NCI-H69 (cell line): ENCODE data around the gene SDK1.
A peak's percentile ranks its signal among the peaks of the same experiment; 100 is the strongest.

Experiments
- DNase-seq: peaks from one replicate; lab custom pipeline; 2025; lab: John Stamatoyannopoulos, UW

Gene SDK1

DNA sequence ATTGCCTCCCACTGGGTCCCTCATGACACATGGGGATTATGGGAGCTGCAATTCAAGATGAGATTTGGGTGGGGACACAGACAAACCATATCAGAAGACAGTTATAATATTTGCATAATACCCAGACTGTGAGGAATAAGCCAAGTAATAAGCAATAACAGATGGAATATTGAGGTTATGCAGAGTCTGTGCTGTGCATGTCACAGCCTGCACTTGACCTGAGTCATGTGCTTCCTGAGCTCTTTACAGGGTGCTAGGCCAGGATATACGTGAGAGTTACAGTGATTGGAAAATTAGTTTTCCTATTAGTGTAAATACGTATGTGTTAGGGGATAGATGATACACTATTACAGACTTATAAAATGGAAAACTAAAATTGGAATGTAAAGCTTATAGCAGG, 288.7 kb downstream of the SDK1 start:
- peak; percentile 65 for DNase-seq

DNA sequence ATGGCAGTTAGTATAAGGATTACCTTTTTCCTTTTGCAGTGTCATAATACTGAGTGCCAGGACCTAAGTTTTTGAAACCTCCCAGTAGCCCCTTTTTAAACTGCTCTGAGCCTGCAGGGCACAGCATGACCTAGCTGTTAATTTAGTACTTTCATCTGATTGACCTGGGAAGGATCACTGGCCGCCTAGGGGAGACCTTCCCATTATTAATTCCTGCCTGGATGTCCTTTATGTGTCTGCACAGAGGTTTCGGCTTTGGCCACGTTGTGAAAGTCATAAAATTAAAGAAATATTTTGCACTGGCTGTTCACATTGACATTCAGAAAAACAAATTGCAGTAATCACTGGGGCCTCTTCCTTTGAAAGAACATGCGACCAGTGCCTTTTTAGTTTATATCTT, 290.2 kb downstream of the SDK1 start:
- DNase-seq = peak; percentile 63

DNA sequence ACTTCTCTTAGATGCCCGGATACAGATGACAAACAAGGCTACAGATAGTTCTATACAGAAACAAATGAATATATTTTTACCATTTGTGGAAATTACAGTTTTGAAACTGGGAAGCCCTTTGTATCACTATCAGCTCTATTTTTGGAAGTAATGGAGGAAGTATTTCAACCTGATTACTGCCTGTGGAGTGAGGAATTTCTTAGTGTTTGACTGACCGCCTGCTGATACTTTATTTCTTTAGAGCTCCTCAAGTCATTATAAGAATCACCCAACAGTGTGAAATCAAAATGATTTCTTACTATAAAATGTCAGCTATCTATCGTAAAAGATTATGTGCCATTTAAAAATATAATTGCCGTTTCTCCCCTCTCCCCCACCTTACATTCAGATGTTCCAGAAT, 290.9 kb downstream of the SDK1 start:
- DNase-seq = peak; percentile 73

DNA sequence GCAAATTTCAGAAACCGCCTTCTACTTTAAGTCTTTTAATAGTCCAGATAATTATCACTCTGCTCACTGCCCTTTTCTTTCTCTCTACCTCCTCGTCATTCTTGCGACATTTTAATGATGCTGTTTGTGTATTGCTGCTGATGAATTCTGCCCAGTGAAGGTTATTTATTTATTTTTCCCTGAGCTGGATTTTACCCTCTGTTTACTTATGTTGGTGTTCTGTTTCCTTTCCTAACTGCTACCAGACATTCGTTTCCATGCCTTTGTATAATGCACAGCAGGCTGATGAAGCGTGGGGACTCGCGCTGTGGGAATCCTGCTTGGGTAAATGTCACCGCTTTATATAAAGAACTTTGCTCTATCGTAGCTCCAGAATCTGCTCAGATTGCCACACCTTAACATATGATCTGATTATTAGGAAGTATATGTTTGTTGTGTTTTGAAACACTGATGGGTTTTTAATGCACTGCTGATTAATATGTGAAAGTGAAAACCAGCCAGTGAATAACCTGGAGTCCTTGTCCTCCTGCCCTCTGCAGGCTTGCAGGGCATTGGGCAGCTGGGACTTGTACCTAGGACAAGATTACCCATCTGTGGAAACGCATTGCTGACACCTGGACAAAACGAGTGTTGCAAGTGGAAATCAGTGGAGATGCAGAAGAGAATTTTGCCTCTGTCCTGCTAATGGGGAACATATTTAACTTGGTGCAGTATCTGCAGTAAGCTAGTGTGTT, 291.5 kb downstream of the SDK1 start:
- peak; percentile 97 for DNase-seq

DNA sequence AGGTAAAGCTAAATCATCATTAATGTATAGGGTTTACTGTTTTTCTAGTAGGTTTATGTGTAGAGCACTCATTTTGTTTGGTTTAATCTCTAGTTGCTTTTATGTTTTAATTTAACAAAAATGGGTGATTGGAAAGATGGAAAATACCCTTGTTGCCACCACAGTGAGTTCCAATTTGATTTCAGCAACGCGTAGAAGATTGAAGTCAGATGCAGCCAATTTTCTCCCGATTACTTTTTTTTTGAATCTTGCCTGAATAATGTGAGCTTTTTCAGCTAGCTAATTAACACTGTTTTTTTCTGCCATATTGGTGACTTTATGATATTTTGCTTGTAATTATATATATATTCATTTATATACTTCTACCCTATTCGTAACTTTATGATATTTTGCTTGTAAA, 293.8 kb downstream of the SDK1 start:
- no peak for DNase-seq

DNA sequence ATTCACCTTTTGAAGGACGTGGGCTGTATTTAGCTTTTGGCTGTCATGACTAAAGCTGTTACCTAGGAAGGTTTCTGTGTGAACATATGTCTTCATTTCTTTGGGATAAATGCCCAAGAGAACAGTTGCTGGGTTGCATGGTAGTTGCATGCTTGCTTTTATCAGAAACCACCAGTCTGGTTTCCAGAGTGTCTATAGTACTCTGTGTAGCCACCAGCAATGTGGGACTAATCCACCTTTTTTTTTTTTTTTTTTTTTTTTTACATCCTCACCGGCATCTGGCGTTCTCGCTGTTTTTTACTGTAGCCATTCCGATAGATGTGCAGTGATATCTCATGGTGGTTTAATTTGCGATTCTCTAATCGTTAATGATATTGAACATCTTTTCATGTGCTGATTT, 297.8 kb downstream of the SDK1 start:
- peak; percentile 38 for DNase-seq

DNA sequence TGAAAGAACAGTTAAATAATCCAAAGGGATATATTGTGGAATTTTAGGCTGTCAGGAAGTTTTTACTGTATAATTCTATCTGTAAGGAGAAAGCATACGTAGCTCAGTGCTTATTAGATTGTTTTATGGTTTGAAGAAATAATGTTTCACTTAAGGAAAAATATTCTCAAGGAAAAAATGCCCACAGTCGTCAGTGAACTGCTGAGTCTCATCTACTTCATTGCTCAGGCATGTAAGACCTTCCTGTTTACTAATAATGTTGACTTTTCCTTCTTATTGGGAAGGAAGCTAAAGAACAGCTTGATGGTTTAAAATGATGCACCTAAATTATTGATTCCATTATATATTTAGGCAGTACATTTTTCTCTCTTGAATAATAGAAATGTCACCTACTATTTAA, 304.2 kb downstream of the SDK1 start:
- DNase-seq = no peak

DNA sequence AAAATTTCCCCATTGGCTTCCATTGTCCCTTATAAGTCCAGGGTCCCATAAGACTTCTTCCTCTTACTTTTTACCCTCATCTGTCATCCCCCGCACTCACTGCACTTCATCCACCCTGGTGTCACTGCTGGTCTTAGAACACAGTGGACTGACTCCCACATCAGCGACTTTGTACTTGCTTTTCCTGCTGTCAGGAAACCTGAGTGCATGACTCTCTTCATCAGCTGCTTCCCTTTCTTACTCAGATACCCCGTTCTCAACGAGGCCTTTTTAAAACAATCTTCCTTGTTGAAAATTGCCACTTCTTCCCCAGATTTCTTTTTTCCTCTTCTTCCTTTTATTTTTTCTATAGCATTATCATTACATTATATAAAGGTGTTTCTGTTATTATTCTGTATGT, 305.4 kb downstream of the SDK1 start:
- no peak for DNase-seq

DNA sequence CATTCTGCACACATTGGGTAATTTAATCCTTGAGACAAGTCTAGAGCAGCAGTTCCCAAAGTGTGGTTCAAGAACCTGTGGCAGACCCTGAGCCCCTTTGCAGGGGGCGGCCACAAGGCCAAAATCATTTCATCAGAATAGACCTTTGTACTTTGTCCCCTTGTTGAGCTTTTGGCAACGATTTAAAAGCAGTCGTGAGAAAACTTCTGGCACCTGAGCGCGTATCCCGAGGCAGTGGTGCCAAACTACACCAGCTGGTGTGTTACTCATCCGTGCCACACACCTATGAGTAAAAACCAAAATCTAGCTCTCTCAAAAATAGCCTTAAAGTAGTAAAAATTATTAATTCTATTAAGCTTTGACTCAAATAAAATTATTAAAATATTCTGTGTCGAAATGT, 306.8 kb downstream of the SDK1 start:
- no peak for DNase-seq

DNA sequence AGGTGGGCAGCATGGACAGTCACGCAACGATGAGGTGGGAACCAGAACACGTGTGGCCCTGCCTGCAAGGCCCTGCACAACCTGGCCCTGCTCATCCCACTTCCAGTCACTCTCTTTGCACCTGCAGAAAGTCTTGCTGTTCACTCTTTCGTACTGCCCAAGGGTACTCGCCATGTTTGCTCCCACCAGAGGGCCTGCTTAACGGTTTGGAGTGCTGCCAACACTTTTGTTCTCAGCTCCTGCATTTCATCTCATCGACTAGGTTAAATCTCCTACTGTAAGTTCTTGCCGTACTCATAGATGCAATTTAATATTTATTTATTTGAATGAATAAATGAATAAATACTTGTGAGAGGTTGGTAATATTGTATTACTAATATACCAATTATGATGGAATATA, 315.3 kb downstream of the SDK1 start:
- peak; percentile 92 for DNase-seq

DNA sequence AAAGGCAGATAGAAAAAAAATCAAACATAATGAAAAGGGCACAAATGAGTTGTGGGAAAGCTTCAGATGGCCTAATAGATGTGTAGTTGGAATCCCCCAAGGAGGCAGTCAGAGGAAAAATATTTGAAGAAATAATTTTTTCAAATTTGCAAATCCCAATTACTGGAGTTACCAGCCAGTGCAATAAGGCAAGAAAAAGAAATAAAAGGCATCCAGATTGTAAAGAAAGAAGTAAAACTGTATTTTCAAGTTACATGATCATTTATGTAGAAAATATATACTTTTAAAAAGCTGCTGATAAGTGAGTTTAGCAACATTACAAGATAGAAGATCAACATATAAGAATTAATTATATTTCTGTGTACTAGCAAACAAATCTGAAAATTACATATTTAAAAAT, 329.0 kb downstream of the SDK1 start:
- no peak for DNase-seq

DNA sequence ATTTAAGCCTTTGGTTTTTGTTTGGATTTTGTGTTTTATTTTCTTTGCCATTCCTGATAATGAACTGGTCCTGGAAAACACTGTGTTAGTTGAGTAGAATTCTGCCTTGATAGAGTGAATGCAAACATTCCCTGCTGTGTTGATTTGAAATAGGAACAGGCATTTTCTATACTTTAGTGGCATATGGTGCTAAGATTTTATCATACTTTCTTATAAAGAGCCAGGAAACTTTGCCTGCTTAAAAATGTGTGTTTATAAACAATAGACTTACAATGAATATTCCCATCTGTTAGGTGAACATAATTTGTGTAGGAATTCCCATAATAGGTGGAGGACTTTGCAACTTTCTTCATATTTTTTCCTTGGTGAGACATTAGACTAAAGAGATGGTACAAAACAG, 333.3 kb downstream of the SDK1 start:
- DNase-seq = peak; percentile 72

DNA sequence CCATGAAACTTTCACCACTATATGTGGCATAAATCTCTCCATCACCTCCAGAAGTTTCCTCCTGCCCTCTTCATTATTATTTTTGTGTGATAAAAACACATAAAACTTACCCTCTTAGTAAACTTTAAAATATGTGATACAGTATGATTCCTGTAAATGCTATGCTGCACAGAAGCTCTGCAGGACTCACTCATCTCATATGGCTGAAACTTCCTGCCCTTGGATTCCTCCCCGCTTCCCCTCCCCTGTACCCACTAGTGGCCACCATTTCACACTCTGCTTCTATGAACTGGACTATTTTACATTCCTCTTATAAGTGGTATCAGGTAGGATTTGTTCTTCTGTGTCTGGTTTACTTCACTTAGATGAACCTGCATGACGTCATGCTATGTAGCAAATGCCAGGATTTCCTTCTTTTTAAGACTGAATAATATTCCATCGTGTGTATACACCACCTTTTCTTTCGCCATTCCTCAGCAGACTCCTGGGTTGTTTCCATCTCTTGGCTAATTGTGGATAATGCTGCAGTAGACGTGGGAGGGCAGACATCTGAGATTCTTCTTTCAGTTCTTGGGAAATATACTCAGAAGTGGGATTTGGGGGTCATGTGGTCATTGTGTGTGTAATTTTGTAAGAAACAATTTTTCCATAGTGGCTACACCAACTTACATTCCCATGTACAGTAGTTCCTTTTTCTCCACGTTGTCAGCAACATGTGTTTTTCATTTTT, 335.2 kb downstream of the SDK1 start:
- no peak for DNase-seq

DNA sequence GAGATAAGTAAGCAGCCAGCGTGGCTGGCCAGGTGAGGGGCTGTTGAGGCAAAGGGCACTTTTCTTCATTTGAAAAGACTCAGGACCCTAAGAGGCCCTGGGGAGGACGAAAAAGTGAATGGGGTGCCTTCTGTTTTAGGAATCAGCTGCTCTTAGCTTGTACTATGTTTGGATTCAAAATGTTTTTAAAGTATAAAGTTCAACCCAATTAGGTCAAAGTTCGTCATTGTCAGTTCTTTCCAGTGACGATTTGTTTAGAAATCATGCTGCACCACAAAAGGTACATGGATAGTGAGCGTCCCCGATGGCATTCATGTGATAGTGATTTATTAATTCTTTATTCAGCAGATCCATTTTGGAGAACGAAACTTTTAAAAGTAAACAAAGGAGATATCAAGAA, 338.2 kb downstream of the SDK1 start:
- no peak for DNase-seq

DNA sequence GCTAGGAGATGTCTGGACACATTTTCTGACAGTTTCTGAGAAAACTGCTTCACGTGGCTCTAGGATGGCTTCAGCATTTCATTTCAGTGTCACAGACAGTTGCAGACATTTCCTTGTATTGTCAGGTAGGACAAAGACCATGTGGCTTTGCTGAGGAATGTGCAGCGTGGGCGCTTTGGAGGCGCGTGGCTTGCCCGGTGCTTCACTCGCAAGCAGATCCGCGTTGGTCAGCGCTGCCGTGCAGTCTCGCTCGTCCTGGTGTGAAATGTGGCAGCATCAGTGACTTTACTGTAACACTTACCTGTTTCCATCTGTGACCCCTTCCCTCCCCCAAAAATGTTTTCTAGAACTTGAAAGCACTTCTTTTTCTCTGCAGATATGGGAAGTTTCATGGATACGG, 340.5 kb downstream of the SDK1 start:
- no peak for DNase-seq

DNA sequence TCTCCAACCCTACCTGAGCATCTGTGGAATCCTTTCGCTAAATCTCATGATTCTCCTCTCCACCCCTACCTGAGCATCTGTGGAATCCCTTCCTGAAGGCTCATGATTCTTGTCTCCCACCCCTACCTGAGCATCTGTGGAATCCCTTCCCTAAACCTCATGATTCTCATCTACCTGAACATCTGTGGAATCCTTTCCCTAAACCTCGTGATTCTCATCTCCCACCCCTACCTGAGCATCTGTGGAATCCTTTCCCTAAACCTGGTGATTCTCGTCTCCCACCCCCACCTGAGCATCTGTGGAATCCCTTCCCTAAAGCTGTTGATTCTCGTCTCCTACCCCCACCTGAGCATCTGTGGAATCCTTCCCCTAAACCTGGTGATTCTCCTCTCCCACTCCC, 342.0 kb downstream of the SDK1 start:
- DNase-seq = no peak

DNA sequence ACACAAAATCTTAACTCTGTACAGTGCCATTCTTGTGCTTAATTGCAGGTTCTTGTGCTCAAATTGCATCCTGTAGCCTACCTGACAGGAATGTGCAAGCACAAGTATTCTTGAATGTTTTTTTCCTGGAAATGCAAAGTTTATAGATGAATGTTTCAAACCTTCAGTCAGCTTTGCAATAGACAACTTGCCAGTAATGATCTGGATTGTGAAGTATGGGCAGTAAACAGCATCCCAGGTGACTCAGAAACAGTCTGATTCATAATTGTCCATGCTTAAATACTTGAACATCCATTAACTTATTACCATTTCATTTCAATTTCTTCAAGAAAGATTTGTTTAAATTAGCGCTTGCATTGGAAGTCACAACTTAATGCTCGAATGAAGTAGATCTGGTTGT, 347.2 kb downstream of the SDK1 start:
- no peak for DNase-seq

DNA sequence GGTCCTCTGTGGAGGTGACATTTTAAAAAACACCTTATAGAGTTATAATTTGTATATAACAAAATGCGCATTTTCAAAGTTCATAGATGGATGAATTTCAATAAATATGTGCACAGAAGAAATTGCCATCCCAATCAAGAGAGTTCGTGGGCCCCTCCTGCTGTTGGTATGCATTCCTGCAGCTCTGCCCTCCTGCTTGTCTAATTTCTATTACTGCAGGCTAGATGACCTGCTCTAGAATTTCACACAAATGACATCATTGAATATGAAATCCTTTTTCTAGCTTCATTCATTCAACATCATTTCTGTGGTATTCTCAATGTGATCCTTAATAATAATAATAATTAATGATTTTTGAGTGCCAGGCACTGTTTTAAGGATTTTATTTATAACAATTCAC, 348.2 kb downstream of the SDK1 start:
- peak; percentile 12 for DNase-seq

DNA sequence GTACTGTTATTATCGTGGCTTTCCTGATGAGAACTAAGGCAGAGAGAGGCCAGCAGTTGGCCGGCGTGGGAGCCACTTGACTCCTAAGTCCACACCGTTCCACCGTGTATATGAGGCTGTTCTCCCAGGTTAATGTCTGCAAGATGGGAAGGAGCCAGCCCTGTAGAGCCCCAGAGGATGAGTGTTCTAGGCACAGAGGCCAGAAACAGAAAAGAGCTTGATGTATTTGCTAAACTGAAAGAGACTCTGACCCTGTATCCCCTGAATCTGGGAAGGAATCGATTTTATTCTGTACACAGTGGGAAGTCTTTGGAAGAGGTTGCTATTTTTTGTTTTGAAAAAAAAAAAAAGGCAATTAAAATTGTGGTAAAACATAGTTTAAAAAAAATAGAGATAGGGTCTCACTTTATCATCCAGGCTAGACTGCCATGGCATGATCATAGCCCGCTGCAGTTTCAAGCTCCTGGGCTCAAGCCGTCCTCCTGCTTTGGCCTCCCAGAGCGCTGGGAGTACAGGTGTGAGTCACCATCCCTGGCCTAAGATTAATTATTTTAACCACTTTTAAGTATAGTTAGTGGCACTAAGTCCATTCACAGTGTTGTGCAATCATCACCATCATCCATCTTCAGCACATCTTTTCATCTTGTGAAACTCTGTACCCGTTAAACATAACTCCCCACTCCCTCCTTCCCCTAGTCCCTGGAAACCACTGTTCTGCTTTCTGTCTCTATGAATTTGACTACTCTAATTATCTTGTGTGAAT, 348.8 kb downstream of the SDK1 start:
- DNase-seq = peak; percentile 65

DNA sequence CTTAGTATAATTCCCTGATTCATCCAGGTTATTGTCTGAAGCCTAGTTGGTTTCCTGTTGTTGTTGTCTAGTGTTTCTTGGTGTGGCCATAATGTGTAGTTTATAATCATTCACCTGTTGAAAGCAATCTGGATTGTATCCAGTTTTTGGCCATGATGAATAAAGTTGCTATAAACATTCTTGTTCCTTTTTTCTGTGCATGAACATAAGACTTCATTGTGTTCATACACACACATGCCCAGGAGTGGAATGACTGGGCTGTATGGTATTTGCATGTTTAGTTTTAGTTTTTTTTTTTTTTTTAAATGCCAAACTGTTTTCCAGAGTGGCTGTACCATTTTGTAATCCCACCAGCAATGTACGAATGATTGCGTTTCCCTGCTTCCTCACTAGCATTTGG, 349.8 kb downstream of the SDK1 start:
- no peak for DNase-seq

DNA sequence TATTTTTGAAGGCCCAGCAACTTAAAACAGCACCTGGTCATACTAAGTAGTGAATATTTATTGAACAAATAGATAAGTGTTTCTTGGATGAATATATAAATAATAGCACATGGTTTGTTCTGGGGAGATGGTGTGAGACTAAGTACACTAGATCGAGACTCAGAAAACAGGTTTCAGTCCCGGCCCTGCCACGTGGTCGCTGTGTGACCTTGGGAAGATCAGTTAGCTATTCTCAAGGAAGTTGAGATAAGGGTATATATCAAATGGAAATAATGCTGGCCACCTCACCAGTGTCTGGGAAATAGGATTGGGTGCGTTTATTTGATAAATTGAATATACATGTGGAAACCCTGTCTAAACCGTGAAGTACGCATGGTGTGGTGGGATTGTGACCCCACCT, 354.6 kb downstream of the SDK1 start:
- DNase-seq = no peak

DNA sequence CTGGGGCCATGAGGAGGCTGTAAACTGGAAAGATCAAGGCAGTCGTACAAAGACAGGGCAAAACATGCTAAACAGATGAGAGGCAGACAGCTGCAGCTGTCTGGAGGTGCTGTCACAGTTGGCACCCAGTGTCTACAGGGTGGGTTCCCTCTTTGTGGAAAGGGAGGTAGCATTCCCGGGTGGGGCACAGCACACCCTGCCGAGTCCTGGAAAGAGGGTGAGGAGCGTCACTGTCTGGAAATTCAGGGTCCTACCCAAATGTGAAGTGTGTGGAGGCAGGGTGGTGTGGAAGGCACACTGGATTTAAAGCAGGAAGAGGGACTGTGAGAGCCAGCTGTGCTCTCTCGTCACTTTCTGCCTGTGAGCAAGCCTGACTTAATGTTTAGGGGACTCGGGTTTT, 356.2 kb downstream of the SDK1 start:
- no peak for DNase-seq

DNA sequence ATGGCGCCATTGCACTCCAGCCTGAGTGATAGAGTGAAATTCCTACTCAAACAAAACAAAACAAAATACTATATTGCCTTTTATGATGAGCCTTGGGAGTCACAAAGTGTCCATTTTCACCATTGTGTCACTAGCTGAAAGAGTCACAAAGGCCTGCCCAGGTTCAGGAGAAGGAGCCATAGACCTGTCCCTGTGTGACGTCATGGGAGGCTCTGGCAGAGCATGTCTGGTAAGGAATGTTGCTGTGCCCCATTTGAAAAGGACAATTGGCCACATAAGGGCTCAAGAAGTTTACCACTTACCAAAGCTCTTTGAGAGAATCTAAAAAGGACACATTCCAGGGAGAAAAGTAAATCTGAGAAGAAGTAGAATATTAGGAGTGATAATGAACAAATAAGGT, 367.7 kb downstream of the SDK1 start:
- DNase-seq = no peak
